ENCODE results near the gene AGPAT4.

DNA sequence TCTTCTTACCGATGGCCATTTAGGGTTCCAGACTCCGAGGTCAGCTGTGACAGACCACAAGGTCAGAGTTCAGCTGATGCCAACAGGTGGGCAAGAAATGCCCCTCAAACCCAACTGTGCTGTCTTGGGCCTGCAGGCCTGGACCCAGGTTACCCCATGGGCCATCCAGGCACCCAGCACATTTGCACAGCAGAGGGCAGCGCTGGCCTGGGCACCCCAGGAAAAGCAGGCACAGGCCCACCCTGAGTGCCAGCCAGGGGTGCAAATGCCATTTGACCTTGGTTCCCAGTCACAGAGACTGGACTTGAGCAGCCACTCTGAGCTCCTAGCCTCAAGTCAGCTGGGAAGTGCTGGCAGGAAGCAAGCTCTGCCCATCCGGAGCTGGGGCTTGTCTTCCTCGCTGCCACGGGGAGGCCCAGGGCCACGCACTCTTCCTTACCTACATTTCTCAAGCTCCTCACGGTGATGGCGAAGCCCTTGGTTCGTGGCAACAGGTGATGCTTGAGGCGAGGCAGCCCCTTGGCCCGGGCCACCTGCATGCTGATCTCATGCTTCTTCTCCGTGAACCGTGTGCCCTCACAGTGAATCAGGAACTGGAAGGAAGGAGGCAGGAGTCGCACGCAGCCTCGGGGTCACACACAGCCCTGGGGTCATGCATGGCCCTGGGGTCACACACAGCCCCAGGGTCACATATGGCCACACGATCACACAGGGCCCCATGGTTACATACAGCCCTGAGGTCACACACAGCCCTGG, 120.8 kb downstream of the AGPAT4 start:
- TF ChIP-seq, protein P1, sequence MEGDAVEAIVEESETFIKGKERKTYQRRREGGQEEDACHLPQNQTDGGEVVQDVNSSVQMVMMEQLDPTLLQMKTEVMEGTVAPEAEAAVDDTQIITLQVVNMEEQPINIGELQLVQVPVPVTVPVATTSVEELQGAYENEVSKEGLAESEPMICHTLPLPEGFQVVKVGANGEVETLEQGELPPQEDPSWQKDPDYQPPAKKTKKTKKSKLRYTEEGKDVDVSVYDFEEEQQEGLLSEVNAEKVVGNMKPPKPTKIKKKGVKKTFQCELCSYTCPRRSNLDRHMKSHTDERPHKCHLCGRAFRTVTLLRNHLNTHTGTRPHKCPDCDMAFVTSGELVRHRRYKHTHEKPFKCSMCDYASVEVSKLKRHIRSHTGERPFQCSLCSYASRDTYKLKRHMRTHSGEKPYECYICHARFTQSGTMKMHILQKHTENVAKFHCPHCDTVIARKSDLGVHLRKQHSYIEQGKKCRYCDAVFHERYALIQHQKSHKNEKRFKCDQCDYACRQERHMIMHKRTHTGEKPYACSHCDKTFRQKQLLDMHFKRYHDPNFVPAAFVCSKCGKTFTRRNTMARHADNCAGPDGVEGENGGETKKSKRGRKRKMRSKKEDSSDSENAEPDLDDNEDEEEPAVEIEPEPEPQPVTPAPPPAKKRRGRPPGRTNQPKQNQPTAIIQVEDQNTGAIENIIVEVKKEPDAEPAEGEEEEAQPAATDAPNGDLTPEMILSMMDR (conservative IDR thresholded peaks at IDR 0.05; ENCODE audit: low read depth, low read length) = peak; percentile 49
- TF ChIP-seq EZH2 (IDR thresholded peaks at IDR 0.05; ENCODE audit: borderline replicate concordance, low read depth, low read length, poor library complexity, severe bottlenecking) = no peak

Data from A673 (cell line).